Measurements from ENCODE around the gene SLC22A16. TPM values are rescaled to one million over a fixed set of nuclear protein-coding genes. Genes with fewer than 3 reads are reported as not detected.

The SLC22A16 gene
- total RNA-seq, 2 donors from 2014 or later: not detected

- Mint-ChIP-seq H3K9me3 (peaks cover 2 to 6% of the 10 kb centered on the region in 2 donors), H3K4me1 (ENCODE audit: low read depth) (no peaks in the 10 kb centered on the region), H3K4me3 (no peak overlapping the region), H3K36me3 (ENCODE audit: insufficient read depth in 2 of 2) (no peaks in the 10 kb centered on the region), H3K27ac (no peak overlapping the region), H3K27me3 (ENCODE audit: low read depth) (peaks cover 10% of the 10 kb centered on the region)
- DNase-seq: no peak
- no peak for ATAC-seq (replicated peaks in 1 of 2)
Observed at GRCh38 chr6:110484321-110484720, 7.9 kb upstream of the SLC22A16 start.

- Mint-ChIP-seq H3K9me3 (peaks cover 2 to 6% of the 10 kb centered on the region in 2 donors), H3K27me3 (ENCODE audit: low read depth) (peaks cover 21% of the 10 kb centered on the region), H3K4me3 (no peak overlapping the region), H3K4me1 (ENCODE audit: low read depth) (no peaks in the 10 kb centered on the region), H3K27ac (no peak overlapping the region), H3K36me3 (ENCODE audit: insufficient read depth in 2 of 2) (no peaks in the 10 kb centered on the region)
- DNase-seq (no peak), ATAC-seq (replicated peaks in 1 of 2) (no peak)
Observed at GRCh38 chr6:110482774-110483400, 6.5 kb upstream of the SLC22A16 start.

- DNase-seq: no peak
- peaks cover 2 to 6% of the 10 kb centered on the region in 2 donors for H3K9me3 Mint-ChIP-seq
- no peak overlapping the region for H3K4me3 Mint-ChIP-seq
- no peaks in the 10 kb centered on the region for H3K36me3 Mint-ChIP-seq (ENCODE audit: insufficient read depth in 2 of 2)
- H3K27me3 Mint-ChIP-seq (ENCODE audit: low read depth): peaks cover 24% of the 10 kb centered on the region
- no peak for ATAC-seq (replicated peaks in 1 of 2)
- H3K4me1 Mint-ChIP-seq (ENCODE audit: low read depth): peaks cover 2% of the 10 kb centered on the region
- H3K27ac Mint-ChIP-seq: no peak overlapping the region
Observed at GRCh38 chr6:110481081-110481480, 4.7 kb upstream of the SLC22A16 start.

GRCh38 chr6:110475066-110475653 is 1.3 kb downstream of the SLC22A16 start:
- H3K27ac Mint-ChIP-seq: no peak overlapping the region
- no peaks in the 10 kb centered on the region for H3K9me3 Mint-ChIP-seq
- peaks cover 14% of the 10 kb centered on the region for H3K4me1 Mint-ChIP-seq (ENCODE audit: low read depth)
- ATAC-seq (replicated peaks in 1 of 2) (peak in 1 of 2 donors; percentile 15), DNase-seq (no peak)
- H3K4me3 Mint-ChIP-seq: peak overlapping the region; percentile 66 to 83
- H3K27me3 Mint-ChIP-seq (ENCODE audit: low read depth): peaks cover 62% of the 10 kb centered on the region
- no peaks in the 10 kb centered on the region for H3K36me3 Mint-ChIP-seq (ENCODE audit: insufficient read depth in 2 of 2)

- Mint-ChIP-seq H3K27ac (no peak overlapping the region), H3K27me3 (ENCODE audit: low read depth) (peaks cover 64% of the 10 kb centered on the region), H3K4me3 (no peak overlapping the region), H3K4me1 (ENCODE audit: low read depth) (peaks cover 14% of the 10 kb centered on the region), H3K36me3 (ENCODE audit: insufficient read depth in 2 of 2) (no peaks in the 10 kb centered on the region), H3K9me3 (no peaks in the 10 kb centered on the region)
- no peak for DNase-seq
- no peak for ATAC-seq (replicated peaks in 1 of 2)
Observed at GRCh38 chr6:110474500-110474899, 1.9 kb downstream of the SLC22A16 start.

- Mint-ChIP-seq H3K27me3 (ENCODE audit: low read depth) (peaks cover 52% of the 10 kb centered on the region), H3K4me3 (no peak overlapping the region), H3K4me1 (ENCODE audit: low read depth) (peaks cover 14% of the 10 kb centered on the region), H3K9me3 (no peaks in the 10 kb centered on the region), H3K27ac (no peak overlapping the region), H3K36me3 (ENCODE audit: insufficient read depth in 2 of 2) (no peaks in the 10 kb centered on the region)
- DNase-seq (no peak), ATAC-seq (replicated peaks in 1 of 2) (no peak)
Observed at GRCh38 chr6:110472739-110473138, 3.7 kb downstream of the SLC22A16 start.

- ATAC-seq (replicated peaks in 1 of 2) (no peak), DNase-seq (no peak)
- peaks cover 14% of the 10 kb centered on the region for H3K4me1 Mint-ChIP-seq (ENCODE audit: low read depth)
- no peaks in the 10 kb centered on the region for H3K36me3 Mint-ChIP-seq (ENCODE audit: insufficient read depth in 2 of 2)
- H3K27ac Mint-ChIP-seq: no peak overlapping the region
- H3K4me3 Mint-ChIP-seq: no peak overlapping the region
- no peaks in the 10 kb centered on the region for H3K9me3 Mint-ChIP-seq
- H3K27me3 Mint-ChIP-seq (ENCODE audit: low read depth): peaks cover 52% of the 10 kb centered on the region
Observed at GRCh38 chr6:110471726-110472365, 4.6 kb downstream of the SLC22A16 start.

GRCh38 chr6:110468731-110469130 is 7.7 kb downstream of the SLC22A16 start:
- peaks cover 1 to 2% of the 10 kb centered on the region in 2 donors for H3K36me3 Mint-ChIP-seq (ENCODE audit: insufficient read depth in 2 of 2)
- peaks cover 3 to 6% of the 10 kb centered on the region in 2 donors for H3K9me3 Mint-ChIP-seq
- H3K27ac Mint-ChIP-seq: no peak overlapping the region
- no peaks in the 10 kb centered on the region for H3K4me1 Mint-ChIP-seq (ENCODE audit: low read depth)
- no peak overlapping the region for H3K4me3 Mint-ChIP-seq
- H3K27me3 Mint-ChIP-seq (ENCODE audit: low read depth): peaks cover 28% of the 10 kb centered on the region
- ATAC-seq (replicated peaks in 1 of 2) (no peak), DNase-seq (no peak)

- ATAC-seq (replicated peaks in 1 of 2) (no peak), DNase-seq (no peak)
- Mint-ChIP-seq H3K9me3 (peaks cover 8 to 9% of the 10 kb centered on the region in 2 donors), H3K27me3 (ENCODE audit: low read depth) (peaks cover 23% of the 10 kb centered on the region), H3K4me1 (ENCODE audit: low read depth) (no peaks in the 10 kb centered on the region), H3K4me3 (no peak overlapping the region), H3K36me3 (ENCODE audit: insufficient read depth in 2 of 2) (peaks cover 3 to 7% of the 10 kb centered on the region in 2 donors), H3K27ac (no peak overlapping the region)
Observed at GRCh38 chr6:110467566-110468140, 8.8 kb downstream of the SLC22A16 start.

- Mint-ChIP-seq H3K27me3 (ENCODE audit: low read depth) (peaks cover 11% of the 10 kb centered on the region), H3K27ac (no peak overlapping the region), H3K4me1 (ENCODE audit: low read depth) (no peaks in the 10 kb centered on the region), H3K9me3 (peaks cover 13 to 14% of the 10 kb centered on the region in 2 donors), H3K36me3 (ENCODE audit: insufficient read depth in 2 of 2) (peaks cover 4 to 11% of the 10 kb centered on the region in 2 donors), H3K4me3 (no peak overlapping the region)
- ATAC-seq (replicated peaks in 1 of 2) (no peak), DNase-seq (no peak)
Observed at GRCh38 chr6:110462884-110463481, 13.4 kb downstream of the SLC22A16 start.

- no peak for ATAC-seq (replicated peaks in 1 of 2)
- H3K27me3 Mint-ChIP-seq (ENCODE audit: low read depth): peaks cover 11% of the 10 kb centered on the region
- H3K9me3 Mint-ChIP-seq: peaks cover 13 to 14% of the 10 kb centered on the region in 2 donors
Observed at GRCh38 chr6:110461376-110461775, 15.0 kb downstream of the SLC22A16 start.

GRCh38 chr6:110459137-110459536 is 17.3 kb downstream of the SLC22A16 start:
- no peaks in the 10 kb centered on the region for H3K4me1 Mint-ChIP-seq (ENCODE audit: low read depth)
- H3K9me3 Mint-ChIP-seq: peaks cover 12 to 14% of the 10 kb centered on the region in 2 donors

More at GRCh38 chr6:110461376-110461775, 15.0 kb downstream of the SLC22A16 start:
- Mint-ChIP-seq H3K36me3 (ENCODE audit: insufficient read depth in 2 of 2) (peaks cover 4 to 11% of the 10 kb centered on the region in 2 donors), H3K4me1 (ENCODE audit: low read depth) (no peaks in the 10 kb centered on the region), H3K4me3 (no peak overlapping the region), H3K27ac (no peak overlapping the region)
- no peak for DNase-seq

GRCh38 chr6:110458476-110458875 is 17.9 kb downstream of the SLC22A16 start:
- Mint-ChIP-seq H3K36me3 (ENCODE audit: insufficient read depth in 2 of 2) (peaks cover 2 to 7% of the 10 kb centered on the region in 2 donors), H3K9me3 (peaks cover 6 to 10% of the 10 kb centered on the region in 2 donors), H3K4me3 (no peak overlapping the region), H3K27me3 (ENCODE audit: low read depth) (peaks cover 11% of the 10 kb centered on the region), H3K27ac (no peak overlapping the region), H3K4me1 (ENCODE audit: low read depth) (no peaks in the 10 kb centered on the region)
- ATAC-seq (replicated peaks in 1 of 2) (no peak), DNase-seq (no peak)

More at GRCh38 chr6:110459137-110459536, 17.3 kb downstream of the SLC22A16 start:
- Mint-ChIP-seq H3K27me3 (ENCODE audit: low read depth) (peaks cover 11% of the 10 kb centered on the region), H3K4me3 (no peak overlapping the region), H3K27ac (no peak overlapping the region), H3K36me3 (ENCODE audit: insufficient read depth in 2 of 2) (peaks cover 4 to 11% of the 10 kb centered on the region in 2 donors)
- ATAC-seq (replicated peaks in 1 of 2) (no peak), DNase-seq (no peak)

Data from activated T-cell treated with anti-CD3 and anti-CD28 coated beads, Interleukin-2, amount 50 U/mL, for 72 hours (primary cell).